HG02588 (cell line): ENCODE data around the gene WDR7.

Source experiments
- ATAC-seq: cut with Tn5 transposase; IDR thresholded peaks from one replicate; pipeline ENCODE4 v1.9.1; 2021; ENCODE audit warnings: mild to moderate bottlenecking, moderate library complexity; ENCODE audit not compliant: unreplicated experiment

Gene WDR7

DNA sequence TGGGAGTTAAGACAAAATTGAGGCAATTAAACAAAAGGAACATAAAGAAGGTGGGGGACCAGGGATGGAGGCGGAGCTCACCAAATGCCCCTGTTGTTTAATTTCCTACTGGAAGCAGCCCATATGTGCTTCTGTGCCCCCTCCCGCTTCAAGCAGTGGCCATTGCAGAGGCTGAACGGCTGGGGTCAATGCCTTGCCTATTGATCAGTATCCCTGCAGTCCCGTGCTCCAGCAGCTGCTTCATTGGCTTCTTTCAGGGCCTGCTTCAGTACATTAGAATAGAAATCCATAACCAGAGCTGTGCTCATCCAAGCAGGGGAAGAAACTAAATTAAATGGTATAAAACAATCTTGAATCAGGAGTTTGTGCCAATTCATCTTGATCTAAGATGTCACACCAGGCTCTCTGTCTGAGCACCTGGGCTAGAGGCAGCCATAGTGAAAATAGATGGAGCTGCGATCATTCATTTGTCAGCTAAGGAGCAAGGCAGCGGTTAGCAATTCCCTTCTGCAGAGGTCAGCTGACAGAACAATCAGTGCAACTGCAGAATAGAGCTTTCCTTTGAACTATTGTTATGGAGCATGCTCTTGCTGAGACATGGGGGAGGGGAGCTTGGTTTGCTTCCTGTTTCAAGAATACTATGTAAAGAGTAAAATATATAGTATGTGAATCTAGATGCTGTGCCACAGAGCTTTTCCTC lies 222.4 kb downstream of the WDR7 start:
- ATAC-seq, result no peak

- no peak for ATAC-seq
Measured at GRCh38 chr18:56878711-56879110, 227.6 kb downstream of the WDR7 start.

- ATAC-seq, result no peak
Measured at GRCh38 chr18:56884511-56884910, 233.4 kb downstream of the WDR7 start.

DNA sequence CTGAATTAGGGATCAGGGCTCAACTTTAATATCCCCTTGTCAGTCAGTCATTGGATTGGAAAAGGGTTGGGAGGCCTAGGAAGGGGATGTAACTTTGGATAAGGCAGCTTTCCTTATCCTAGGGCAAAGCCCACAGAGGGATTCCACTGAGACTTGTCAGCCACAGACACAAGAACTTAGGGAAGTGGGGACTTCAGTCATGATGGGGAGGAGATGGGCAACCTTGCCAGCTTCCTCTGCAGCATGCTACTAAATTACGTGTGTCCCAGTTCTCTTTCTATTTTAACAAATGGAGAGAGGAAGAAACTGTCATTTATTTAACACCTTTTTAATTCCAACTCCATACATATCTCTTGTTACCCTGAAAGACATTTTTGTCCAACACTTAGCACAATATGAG lies 237.8 kb downstream of the WDR7 start:
- no peak for ATAC-seq

DNA sequence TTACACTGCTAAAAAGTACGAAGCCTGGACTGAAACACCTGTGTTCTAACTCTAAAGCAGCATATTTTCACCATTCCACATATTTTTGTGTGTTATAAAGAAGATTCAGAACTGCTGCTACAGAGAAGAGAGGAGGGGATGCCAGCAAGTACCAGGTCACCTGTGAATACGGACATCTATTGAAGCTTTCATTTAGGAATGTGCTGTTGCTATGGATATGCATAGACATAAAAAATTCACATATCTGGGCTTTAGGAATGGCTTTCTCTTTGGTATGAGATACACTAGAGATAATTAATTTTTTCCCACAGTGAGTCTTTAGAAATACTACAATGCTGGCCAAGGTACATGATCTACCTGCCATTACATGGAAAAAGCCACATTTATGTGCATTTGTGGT lies 238.5 kb downstream of the WDR7 start:
- ATAC-seq, result no peak

DNA sequence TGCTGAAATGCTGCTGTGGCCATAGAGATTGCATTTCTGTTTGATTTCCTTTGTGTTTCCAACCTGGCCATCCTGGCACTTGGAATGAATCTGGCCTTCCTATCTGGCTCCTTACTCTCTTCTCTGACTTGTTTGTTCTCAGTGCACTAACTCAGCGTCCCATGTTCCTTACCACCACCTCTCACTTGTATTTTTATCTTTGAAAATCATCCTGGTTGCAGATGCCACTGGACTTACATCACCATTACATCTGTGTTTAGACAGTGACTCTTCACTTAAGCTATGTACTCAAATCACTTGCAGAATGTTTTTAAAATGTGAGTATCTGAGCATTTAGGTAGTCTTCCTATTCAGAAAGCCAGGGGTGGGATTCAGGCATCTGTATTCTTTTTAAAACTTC lies 239.5 kb downstream of the WDR7 start:
- ATAC-seq, result no peak

DNA sequence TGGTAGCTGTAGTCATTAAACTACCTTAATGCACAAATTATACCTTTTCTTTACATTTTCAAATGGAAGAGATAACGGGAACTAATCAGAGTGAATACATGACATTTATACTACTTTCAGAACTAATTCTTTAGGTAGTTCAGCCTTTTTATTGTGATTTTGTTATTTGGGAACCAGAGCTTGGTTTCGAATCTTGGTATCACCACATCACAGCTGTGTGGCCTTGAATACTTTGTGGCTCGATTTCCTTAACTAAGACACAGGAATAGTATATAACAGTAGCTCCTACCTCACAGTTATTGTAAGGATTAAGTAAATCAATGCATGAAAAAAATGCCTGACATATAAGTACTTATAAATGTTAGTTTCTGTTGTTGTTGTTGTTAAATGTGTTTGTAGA lies 240.0 kb downstream of the WDR7 start:
- no peak for ATAC-seq

- ATAC-seq, result no peak
Measured at GRCh38 chr18:56891870-56892269, 240.7 kb downstream of the WDR7 start.

DNA sequence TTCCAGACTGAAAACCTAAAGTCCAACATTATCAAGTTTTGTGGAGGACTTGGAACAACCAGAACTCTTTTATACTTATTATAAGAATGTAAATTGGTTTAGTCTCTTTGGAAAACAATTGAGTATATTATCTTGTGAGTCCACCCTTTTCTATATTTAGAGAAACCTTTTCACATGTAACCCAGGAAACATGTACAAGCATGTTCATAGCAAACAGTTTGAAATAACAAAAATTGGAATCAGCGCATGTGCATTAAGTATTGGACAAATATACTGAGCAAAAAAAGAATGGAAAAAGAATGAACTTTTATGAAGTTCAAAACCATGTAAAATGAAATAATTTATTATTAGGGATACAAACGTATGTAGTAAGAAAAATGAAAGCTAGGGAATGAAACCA lies 246.0 kb downstream of the WDR7 start:
- no peak for ATAC-seq

DNA sequence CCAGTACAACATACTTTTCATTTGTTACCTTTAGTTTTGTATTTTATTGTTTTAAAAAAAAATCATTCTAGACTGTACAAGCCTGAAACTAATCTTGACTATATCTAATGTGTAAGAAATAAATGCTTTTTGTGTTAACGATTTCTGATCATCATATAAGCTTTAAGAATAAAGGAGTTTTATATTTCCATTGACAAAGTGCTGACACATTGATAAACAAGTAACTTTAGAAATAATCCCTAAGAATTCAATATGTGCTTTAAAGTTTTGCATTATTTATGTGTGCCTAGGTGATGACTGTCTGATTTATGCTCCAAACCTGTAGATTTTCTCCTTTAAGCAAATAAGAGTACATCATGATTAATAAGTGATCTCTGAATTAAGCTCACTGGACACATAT lies 248.5 kb downstream of the WDR7 start:
- ATAC-seq, result no peak

DNA sequence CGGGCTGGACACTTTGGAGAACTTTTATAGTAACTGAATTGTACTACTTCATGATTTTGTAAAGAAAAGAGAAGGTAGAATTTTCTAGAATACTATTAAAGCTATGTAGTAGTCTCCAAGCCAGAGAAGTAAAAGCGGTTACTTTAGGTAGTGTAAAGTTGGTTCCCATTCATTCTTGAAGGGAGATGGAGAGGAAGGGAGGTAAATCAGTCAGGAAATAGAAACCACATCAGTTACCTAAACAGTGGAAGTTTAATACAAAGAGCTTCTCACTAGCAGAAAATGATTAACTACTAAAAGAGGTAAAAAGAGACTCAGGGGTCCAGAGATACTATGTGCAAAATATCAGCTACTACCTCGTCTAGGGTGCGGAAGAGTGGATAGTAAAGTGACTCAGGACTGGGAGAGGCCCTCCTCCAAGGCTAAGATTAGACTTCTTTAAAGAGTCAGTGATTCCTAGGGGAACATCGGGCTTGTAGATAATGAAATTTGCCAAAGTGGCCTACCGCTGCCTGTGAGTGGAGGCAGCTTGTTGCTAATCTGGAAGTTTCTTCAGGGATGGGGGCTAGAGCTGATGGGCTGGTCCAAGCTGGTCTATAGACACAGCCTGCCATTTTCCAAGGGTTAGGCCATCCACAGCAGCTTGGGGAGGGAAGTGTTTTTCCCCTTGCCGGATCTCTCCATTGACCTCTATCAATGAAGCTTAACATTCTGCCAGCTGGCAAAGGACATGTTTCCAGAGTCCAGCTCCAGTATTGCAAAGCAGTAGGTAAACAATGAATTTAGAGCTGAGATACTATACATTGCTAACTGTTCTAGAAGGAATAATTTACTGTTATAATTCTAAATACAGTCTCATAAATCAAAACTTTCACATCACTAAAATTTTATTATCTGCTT lies 249.3 kb downstream of the WDR7 start:
- no peak for ATAC-seq

DNA sequence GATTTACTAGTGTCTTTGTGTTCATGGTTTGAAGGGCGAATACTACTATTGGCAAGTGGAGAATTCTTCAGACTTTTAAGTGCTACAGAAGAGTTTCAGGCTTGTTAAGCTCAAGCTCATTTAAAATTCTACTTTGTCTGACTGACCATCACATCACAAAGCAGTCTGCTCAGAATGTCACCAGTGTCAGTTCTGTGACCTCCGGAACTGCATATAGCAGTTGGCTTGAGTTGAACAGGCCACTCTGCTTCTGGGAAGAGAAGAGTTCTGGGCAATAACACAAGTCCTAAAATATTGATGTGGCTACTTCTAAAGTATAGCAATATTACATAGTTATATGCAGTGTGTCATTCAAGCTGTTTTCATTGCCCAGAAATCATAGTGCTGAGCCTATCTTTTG lies 250.8 kb downstream of the WDR7 start:
- no peak for ATAC-seq

DNA sequence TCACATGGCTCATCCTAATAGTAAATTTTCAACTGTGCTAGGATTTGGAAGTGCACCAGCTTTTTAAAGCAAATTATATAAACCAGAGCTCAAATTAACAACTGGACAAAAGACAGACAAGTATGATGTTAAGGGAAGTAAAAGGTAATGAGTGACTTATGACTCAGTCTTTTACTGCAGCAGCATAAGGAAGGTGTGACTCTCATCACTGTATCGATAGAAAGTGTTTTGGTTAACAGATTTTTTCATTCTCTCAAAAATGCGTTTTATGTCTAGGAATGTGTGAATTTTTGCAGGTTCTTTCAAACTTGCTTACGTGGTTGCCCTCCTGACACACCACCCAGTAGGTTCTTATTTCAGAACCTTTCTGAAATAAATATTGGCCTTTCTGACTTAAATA lies 251.5 kb downstream of the WDR7 start:
- no peak for ATAC-seq

DNA sequence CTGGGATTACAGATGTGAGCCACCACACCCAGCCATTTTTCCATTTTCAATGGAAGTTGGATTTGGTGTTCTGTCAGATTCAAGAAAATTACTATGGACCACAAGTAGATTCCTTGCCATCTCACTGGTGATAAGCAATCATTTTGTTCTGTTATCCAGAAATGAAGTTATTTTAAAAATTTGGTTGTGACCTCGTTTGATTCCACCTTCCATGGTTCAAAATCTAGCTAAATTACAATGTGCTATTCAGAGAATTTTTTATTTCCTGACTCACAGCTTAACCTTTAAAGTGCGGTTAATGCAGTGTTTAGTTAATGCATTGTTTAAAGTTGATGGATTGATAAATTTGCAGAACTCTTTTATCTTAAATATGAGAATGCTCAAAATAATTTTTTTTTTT lies 252.5 kb downstream of the WDR7 start:
- no peak for ATAC-seq

DNA sequence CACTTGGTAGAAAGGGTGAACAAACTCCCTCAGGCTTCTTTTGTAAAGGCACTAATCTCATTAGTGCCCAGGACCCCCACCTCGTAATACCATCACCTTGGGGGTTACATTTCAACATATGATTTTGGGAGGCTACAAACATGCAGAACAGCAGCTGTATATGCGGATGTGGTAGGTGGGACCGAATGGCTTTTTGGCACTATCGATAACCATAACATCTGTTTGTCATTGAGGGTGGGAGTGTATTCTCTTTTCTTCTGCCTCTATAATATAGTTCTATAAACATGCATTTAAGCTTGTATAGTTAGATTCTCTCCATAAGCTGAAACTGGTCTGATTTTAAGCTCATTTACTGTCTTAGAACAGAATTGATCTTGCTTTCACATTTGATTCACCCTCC lies 256.6 kb downstream of the WDR7 start:
- ATAC-seq, result no peak

DNA sequence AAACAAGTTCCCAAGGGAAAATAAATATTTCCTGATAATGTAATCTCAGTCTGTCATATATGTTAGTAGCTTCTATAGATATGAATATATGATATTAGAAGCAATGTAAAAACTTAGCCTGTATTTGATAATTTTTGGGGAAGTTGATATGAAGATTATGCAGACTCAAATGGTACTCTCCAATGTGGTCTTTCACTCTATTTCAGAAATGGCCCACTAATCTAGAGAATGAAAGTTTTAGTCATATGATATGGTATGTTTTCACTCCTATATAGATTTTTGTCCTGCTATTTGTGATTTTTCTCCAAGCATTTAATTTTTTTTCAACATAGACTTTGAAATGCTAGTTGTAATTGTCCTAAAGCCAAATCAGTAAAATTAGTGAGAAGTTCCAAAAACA lies 259.1 kb downstream of the WDR7 start:
- ATAC-seq, result no peak

- no peak for ATAC-seq
Measured at GRCh38 chr18:56910967-56911366, 259.8 kb downstream of the WDR7 start.

GRCh38 chr18:56913941-56914340 lies 262.8 kb downstream of the WDR7 start:
- ATAC-seq, result no peak

GRCh38 chr18:56919190-56919589 lies 268.0 kb downstream of the WDR7 start:
- no peak for ATAC-seq

DNA sequence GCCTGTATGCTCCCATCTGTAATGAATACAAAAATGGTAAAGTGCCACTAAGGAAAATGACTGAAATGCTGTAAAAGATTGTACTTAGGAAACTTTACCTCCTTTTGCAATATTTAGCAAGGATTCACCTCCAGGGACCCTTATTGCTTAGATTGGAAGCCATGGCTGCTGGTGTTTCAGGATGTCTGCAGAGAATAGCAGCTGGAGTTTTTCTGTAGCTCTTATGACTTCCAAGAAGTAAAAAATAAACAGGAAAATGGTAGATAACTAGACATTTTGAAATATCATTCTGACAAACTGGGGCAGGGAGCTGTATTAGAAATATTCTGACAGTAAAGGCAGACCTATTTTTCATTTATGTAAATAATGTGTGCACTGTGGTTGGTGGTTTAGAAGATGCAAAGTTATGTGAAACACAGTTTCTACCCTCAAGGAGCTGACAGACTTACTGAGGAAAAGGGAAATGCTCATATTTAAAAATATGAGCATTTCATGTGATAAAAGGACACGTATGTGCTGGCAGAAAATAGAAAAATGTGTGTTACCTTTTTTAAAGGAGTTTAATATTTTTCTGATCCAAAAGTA lies 270.8 kb downstream of the WDR7 start:
- ATAC-seq, result peak; percentile 90

DNA sequence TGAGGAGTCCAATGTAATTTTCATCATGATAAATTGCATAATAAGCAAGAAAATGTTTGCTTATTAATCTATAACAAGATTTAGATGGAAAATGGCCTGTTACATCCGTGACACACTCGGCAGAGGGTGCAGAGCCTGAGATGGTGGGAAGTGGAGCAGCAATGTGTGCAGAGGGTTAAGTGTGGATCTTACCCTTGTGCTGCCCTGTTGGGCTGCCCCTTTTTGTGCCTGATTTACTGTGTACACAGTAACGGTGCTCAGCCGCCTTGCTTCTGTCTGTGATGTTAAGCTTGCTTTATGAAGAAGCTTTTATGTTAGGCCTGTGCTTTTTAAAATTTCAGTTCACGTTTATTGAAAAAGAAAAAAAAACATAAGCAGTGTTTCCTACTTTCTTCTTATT lies 275.6 kb downstream of the WDR7 start:
- ATAC-seq, result no peak

- no peak for ATAC-seq
Measured at GRCh38 chr18:56927786-56928185, 276.6 kb downstream of the WDR7 start.
